Cortex of kidney (tissue), 1 donor: ENCODE results near the gene SEPTIN5.

Experiments used
- DNase-seq: peaks from one replicate; lab custom pipeline; 2025; lab: John Stamatoyannopoulos, UW

The SEPTIN5 gene

DNA sequence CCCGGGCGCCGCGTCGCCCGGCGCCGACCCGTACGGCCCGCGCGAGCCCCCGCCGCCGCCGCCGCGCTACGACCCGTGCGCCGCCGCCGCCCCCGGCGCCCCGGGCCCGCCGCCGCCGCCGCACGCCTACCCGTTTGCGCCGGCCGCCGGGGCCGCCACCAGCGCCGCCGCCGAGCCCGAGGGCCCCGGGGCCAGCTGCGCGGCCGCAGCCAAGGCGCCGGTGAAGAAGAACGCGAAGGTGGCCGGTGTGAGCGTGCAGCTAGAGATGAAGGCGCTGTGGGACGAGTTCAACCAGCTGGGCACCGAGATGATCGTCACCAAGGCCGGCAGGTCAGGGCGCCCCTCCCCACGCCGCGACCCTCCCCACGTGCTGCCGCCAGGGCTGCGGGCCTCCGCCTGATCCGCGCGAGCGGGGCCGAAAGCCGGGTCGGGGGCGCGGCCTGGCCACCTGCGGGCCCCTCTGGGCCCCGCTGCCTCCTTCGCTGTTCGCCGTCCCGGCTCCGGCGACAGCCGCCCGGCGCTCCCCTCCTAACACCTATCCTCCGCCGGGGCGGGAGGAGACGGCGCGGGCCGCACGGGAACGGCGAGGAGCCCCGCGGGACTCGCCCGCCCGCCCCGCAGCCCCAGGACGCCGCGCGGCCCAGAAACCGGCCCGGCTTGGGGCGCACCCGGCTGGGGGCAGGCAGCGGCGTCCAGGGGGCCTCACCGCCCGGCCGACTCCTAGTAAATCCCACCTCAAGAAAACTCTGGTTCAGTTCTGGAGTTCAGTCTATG is 46.8 kb downstream of the SEPTIN5 start:
- DNase-seq = no peak

DNA sequence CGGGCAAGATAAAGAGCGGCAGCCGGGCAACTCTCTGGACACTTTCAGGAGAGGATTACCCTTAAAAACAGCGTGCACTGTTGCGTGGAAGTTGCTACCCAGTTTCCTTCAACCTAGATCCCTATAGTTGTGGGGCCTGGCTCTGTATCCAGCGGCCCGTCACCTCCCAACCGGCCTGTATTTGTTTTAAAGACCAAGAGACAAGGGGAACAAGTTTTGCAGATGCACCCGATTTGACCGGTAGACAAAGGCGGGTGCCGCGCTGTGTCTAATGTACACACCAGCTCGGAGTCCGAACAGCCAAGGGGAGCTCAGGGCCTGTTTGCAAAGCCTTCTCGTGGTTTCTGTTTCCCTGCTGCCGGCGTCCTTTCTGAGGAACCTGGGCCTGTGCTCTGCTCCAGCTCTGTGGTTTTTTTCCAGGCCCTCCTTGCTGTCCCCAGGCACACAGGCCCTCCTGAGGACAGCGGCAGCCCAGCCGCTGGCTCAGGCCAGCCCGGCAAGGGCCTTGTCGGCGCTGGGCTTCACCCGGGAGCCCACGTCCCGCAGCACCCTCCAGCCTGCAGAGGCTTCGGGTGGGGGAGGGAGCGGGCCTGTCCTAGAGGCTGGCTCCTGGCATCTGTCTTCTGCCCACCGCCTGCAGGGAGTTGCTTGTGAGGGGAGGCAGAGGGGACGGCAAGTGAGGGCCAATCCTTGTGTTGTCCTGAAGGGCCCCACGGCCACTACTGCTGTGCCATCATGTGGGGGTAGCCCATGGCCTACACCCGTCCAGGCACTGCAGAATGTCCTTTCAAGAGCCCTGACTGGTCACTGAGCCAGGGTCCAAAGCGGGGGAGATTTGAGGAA is 47.6 kb downstream of the SEPTIN5 start:
- DNase-seq = no peak

GRCh38 chr22:19762568-19763457 is 48.5 kb downstream of the SEPTIN5 start:
- no peak for DNase-seq

DNA sequence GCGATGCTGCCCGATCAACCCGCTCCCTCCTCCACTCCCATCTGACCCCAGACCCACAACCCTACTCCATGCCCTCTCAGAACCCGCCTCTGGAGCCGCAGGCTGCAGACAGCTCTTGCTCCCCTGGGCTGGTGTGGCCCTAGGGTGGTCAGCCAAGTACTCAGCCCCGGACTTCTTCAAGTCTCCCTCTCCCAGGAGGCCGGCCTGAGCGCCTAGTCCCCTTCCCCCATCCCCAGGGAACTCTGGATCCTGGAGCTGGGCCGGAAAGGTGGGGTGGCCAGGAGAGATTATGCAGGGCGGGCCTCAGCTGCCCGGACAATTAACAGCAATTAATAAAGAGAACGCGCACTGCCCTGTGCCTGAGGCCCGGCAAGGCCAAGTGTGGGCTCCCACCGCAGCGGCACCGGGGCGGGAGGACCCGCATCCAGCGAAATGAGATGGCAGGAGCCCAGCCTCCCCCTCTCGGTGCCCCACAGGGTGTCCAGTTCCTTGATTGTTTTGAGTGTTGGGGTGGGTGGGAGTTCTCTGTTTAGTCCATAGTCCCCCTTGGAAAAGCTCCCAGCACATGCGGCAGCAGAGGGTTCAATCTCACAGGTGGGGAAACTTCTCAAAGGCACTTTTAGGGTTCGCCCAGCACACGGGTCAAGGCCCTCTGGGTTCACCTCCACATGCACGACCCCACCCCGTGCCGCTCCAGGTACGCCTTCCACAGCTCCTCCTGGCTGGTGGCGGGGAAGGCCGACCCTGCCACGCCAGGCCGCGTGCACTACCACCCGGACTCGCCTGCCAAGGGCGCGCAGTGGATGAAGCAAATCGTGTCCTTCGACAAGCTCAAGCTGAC is 49.4 kb downstream of the SEPTIN5 start:
- no peak for DNase-seq

GRCh38 chr22:19764299-19764593 is 49.9 kb downstream of the SEPTIN5 start:
- DNase-seq = no peak

DNA sequence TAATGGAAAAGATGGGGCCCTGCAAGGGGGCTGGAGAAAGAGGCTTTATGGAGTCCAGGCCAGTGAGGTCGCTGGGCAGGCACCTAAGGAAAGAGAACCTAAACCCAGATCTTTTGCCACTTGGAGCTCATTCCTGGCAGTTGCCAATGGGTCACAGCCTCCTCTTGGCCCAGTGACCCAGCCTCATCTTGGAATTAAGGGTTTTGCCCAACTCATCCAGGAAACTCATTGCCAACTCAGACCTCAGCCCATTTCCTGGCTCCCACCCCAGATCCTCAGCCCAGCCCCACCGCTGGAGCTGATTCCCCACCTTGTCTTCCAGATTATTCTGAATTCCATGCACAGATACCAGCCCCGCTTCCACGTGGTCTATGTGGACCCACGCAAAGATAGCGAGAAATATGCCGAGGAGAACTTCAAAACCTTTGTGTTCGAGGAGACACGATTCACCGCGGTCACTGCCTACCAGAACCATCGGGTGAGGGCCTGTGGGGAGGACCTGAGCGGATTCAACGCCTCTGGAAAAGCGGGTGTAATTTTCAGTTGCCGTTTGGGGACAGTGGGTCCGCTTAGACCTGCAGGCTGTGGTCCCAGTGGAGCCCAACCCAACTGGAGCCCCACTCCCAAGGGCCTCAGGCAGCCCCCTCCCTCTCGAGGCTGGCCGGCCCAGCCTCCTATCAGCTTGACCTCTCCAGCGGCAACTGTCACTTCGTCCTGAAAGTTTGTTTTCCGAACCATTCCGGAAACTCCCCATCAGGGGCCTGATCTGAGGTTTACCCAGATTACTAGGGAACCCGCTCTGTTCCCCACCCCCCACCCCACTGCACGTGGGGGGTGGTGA is 50.6 kb downstream of the SEPTIN5 start:
- DNase-seq = no peak

- no peak for DNase-seq
These were observed 51.4 kb downstream of the SEPTIN5 start for GRCh38 chr22:19765477-19766239.

- DNase-seq = no peak
These were observed 51.9 kb downstream of the SEPTIN5 start for GRCh38 chr22:19766240-19766510.

DNA sequence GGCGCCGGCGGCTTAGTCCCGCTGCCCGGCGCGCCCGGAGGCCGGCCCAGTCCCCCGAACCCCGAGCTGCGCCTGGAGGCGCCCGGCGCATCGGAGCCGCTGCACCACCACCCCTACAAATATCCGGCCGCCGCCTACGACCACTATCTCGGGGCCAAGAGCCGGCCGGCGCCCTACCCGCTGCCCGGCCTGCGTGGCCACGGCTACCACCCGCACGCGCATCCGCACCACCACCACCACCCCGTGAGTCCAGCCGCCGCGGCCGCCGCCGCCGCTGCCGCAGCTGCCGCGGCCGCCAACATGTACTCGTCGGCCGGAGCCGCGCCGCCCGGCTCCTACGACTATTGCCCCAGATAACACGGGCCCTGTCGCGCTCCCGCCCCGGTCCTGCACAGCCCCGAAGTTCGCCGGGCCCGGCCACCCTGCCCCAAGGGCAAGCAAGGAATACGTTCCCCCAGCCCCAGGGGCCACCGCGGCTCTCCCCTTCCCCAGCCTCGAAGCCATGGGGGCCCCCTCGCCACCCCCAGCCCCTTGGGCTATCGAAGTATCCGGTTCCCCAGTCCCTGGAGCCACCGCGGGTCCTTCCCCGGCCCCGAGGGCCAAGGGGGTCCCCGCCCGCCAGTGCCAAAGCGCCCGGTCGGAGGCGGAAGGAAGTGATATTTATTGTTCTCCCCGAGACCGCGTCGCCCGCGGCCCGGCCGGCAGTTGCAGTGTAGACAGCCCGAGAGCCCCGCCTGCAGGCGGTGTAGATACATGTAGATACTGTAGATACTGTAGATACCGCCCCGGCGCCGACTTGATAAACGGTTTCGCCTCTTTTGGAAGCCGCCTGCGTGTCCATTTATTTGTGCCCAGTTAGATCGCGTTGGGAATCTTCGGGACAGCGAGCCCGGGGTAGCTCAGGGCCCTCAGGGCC is 52.5 kb downstream of the SEPTIN5 start:
- DNase-seq = no peak

DNA sequence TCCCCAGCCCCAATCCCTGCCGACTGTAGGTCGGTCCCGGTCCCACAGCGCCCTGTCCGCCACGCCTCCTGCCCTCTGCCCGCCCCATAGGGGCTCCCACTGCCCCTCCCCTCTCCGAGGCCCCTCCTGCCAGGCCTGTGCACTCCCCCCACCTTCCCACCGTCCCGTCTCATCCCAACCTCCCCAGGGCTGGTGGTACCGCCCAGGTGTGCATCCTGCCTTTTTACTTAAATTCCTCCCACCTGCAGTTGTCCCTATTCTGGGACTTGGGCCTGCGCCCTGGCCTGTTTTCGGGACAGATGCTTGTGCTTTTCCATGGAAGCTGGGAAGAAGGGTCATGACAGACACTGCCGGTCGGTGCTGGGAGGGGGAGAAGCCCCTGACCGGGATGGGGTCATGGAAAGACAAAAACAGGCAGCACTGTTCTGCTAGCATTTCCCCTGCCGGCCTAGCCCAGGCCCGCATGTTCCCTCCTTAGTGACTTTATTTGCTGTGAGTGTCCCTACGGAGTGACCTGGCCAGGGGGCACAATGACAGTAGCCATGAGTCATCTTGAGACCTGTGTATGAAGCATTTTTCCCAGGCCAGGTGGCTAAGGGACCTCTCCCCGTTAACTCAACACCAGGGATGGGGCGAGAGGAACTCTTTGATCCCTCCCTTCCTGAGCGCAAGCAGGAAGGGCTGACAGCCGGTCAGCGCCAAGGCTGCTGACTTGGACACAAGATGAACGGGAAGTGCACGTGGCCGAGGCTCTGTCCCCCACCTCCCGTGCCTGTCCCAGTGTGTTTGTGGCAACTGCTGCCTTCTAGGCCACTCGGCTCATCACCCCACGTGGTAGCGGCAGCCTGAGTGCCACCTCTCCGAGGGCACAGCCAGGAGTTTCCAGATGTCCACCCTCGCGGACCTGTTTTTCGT is 53.4 kb downstream of the SEPTIN5 start:
- no peak for DNase-seq

DNA sequence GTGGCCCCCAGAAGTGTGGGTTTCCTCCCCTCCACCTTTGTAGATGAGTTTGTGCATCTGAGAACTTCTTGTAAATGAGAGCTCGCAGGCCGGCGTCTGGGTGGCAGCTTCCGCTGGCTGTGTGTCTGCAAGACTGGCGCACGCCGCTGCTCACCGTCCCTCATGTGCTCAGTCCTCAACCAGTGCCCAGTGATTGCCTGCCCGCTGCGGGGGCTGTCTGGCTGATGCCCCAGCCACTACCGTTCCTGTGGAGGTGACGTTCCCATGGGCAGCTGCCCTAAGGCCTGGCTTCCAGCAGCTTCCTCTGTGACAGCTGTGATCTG is 55.1 kb downstream of the SEPTIN5 start:
- DNase-seq = no peak

DNA sequence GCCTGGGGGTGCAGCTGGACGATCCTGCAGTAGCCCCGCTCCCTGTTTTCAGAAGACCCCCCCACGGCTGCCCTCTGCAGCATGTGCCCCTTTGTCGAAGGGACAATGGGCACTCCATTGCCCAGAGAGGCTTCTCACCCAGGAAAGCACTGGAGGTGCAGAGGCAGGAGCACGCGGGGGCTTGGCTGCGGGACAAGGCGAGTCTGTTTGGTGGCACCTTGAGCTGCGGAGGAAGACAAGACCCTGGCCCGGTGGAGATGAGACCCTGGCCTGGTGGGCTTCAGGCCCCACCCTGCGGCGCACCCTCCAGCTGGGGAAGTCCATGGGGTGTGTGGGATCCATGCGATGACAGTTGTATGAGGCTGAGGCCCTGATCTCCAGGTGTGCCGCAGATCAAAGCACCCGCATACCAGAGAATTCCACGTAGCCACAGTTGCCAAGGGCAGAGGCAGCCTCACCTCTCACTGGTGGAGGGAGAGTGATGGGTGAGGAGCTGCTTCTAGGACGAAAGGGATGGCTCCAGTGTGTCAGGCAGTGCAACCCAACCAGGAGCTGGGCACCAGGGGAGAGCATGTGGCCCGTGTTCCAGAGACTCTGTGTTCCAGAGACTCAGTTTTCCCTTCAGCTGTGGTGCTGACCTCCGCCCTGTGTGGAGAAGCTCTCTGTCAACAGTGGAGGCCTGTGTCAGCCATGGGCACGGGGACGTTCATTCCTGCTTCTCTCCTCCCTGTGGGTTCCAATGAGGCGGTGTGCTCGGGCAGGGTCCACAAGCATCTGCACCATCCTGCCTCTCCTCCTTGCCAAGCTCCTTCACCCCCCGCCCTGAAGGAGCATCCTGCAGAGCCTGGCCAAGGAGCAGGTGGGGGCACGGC is 56.3 kb downstream of the SEPTIN5 start:
- no peak for DNase-seq

DNA sequence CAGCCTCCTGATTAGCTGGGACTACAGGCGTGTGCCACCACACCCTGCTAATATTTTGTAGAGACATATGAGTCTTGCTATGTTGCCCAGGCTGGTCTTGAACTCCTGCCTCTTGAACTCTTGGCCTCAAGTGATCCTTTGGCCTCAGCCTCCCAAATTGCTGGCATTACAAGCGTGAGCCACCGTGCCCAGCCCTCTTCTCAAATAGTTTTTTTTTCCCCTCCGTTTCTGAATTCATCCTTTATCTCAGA is 58.0 kb downstream of the SEPTIN5 start:
- DNase-seq = no peak
